Stimulated activated CD4-positive, alpha-beta T cell treated with anti-CD3 and anti-CD28 coated beads, Interleukin-4, amount 100 ng/mL, for 48 hours (primary cell): ENCODE results near the gene UQCRQ.

Experiments used
- DNase-seq, 2 donors: peaks; one replicate each; pipeline ENCODE4 v3.0.0-alpha.2; 2020; ENCODE audit warnings: low read depth in 2 of 2

The UQCRQ gene

GRCh38 chr5:132870801-132871200 lies 4.4 kb downstream of the UQCRQ start:
- DNase-seq = no peak

GRCh38 chr5:132871459-132872284 lies 5.2 kb downstream of the UQCRQ start:
- no peak for DNase-seq

- no peak for DNase-seq
Observed at GRCh38 chr5:132872788-132873118, 6.3 kb downstream of the UQCRQ start.

DNA sequence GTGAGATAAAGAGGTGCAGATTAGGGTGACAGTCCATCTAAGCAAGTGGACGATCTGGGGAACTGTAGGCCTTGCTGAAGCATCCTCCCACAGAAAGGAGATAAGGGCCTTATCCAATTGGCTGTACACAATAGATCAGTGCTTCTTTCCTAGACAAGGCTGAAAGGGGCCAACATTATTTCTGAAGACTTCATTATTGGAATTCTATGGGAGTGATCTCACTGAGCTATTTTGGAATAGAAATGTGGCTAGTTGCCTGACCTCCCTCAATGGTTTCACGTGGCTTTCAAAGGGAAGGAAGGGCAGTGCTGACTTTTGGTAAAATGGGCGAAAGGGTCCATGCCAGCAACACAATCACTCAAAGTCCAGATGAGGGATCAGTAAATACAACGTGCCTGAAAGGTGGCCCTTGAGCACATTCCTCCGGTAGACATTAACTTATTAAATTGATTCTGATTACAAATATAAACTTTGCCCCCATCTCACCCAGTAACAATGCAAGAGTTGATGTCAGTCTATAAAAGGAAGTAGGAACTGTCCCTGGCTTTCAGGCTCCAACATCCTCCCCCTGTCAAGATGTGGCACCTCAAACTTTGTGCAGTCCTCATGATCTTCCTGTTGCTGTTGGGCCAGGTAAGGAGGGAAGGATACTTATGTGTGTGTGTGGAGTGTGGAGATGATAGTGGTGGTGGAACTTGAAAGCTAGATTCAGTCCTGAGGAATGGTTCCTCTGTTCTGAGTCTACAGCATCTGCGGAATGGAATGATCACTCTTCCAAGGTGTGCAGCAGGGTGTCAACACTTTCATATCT lies 6.9 kb downstream of the UQCRQ start, which contains the start of gene LEAP2:
TSS of gene LEAP2 (plus strand) at position 550 of the 811 bp plus-strand sequence. CDS start at position 577, 27 bp downstream.
- DNase-seq = no peak

DNA sequence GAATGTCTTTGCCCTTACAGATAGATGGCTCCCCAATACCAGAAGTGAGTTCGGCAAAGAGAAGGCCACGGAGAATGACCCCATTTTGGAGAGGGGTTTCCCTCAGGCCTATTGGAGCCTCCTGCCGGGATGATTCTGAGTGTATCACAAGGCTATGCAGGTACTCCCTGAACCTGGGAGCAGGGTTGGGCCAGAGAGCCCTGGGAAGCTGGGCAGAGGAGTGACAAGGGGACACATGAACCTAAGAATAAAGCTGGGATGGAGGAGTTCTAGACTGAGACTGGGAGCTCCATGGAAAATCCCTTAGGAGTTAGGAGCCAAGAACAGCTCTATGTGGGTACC lies 7.5 kb downstream of the UQCRQ start:
- no peak for DNase-seq

DNA sequence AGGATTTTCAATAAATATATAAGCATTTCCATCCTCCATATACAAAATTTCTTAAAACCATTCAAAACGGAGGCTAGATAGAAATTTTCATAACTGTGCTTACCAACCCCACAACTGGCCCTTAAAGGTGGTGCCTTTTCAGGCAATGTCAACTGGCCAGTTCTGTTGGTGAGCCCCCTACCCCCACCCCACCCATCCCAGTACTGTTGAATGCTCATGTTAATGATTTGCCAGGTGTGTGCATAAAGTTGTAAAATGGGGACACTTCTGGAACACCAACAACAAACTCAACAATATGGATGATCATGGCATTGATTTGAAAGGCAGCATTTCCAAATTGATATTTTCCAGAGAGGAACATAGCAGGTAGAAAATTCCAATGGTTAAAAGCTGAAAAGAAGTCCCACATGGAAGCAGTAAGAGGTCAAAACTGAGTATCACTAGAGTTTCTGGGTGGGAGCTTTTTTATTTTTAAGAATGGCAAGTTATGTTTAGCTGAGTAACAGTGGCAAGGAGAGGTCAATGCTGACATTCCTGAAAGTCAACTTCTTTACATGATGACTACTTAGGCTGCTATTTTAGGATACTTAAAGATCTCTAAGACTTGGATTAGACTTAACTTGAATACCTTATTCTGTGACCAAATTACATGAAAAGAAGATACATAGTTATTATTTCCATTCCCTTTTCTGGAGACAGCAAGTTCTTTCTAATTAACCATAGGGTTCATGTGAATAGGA lies 9.7 kb downstream of the UQCRQ start:
- DNase-seq = no peak

DNA sequence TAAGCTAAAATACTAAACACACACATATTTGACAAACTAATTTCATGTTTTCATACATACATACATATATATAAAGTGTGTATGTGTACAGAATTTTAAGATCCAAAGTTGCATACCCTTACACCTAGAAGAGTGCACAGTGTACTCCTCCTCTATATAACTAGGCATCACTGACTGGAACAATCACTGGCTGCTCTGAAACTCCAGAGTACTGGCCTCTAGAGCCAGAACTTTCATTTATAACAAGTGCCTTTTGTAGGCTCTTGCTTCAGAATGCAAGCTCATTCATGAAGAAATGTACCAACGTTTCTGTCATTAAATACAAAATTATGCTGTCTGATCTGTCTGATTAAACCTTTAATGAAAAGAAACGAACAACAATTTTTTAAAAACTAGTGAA lies 11.0 kb downstream of the UQCRQ start:
- DNase-seq = no peak

DNA sequence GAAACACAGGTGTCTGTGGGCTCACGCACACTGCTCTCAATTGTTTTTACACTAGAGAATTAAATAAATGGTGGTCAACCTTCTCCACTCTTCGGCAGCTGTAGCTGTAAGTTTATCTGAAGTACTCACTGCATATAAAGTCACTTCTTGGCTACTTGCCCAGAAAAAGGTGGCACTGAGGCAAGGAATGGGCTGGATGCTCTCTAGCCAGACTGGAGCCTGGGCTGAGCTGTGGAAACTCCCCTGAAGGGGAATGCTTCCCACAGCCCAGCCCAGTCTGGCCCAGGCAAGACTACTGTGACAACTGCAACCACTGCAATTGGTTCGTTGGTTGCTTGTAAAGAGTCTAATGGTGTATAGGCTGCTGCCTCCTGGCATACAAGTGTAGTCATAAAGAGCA lies 11.5 kb downstream of the UQCRQ start:
- no peak for DNase-seq

DNA sequence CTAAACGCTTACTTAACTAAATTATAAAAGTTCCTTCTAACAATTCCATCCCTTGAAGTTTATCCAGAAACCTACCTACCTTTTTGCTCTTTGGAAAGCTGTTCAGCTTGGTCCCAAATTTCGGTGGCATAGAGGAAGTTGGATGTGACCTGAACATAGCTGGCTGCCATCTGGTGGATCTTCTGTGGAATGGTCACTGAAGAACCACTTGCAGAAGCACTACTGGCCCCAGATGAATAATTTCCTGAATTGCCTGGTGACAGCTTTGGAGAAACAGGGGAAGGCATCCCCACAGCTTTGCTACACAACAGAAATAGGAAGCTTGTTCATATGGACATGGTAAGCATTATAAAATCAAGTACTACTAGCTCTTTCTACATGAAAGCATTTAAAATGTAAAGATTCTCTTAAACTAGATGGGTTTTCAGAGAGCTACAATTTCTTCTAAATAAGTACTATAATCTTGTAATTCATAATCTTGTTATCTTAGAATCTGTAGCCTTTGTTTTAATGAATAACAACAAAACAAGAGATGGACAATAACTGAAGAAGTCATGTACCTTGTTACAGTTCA lies 16.9 kb downstream of the UQCRQ start:
- DNase-seq = no peak

- no peak for DNase-seq
Observed at GRCh38 chr5:132884548-132884947, 18.1 kb downstream of the UQCRQ start.

DNA sequence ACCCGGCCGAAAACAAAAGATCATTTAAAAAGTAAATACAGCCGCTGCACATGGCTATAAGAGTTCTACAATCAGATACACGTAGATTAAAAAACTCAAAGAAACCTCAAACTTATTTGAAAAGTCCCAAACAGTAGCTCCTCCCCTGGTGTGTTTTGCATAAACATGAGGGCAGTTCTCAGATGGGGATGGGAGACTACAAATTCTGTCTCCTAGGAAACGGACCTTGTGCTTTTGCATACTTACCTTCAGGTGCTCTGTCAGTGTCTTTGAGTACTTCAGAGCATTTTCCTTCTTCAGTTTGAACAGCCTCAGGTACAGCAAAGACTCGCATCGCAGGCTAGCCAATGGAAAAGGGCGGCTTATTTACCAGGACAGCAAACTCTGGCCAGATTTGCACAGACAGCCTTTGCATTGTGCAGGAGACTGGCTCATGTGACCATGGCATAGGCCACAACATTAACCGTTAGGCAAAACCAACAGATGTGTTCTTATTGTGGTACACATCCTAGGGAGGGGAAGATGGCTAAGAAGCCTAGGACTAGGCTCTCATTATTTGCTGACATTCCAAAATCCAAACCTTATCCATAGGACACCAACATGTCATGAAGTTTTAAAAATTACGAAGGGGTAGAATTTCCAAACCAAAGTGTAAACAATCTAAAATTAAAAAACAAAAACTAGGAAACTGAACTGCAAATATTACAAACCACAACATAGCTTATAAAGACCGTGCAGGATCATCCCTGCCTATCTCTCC lies 19.8 kb downstream of the UQCRQ start:
- DNase-seq = no peak

DNA sequence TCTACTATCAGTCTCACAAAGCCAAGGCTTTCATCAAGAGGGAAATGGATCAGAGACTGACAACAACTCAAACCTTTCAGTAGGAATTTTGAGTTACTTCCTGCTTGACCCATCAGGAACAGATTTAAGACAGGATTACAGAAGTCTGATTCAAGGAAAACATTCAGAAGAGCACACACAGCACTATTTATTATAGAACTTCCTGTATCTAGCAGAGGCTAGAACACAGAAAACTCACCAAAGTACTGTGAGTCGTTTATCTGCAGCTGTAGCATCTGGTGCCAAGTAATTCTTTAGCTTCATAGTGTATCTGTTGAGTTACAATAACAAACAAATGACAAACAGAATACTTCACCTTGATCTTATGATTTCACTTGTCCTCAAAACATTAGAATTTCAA lies 20.8 kb downstream of the UQCRQ start:
- DNase-seq = no peak

- no peak for DNase-seq
Observed at GRCh38 chr5:132889501-132889900, 23.1 kb downstream of the UQCRQ start.

GRCh38 chr5:132890817-132891216 lies 24.4 kb downstream of the UQCRQ start:
- no peak for DNase-seq

DNA sequence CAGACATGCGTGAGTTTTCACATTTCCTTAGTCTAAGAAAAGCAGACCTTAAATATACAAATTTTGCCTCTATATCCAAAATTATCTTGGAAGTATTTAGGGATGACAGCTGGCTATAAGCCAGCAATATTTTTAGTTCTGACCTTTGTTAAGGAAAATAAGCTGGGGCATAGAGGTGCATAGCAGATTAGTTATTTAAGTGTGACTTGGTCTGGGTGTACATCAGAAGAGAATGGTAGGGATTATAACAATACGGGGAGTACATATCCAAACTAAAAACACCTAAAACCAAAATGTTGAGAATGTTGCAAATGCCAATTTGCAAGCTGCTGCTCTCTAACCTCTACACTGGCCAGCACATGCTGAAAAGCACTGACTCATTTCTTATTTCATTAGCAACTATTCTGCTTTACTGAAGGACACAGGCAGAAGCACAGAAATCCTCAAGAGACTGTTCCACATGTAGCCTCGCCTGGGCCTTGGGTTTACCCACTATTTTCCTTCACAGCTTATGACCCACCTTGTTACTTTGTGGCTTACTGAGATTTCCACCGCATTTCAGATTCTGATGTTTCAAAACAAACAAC lies 29.4 kb downstream of the UQCRQ start:
- no peak for DNase-seq

GRCh38 chr5:132896685-132897084 lies 30.2 kb downstream of the UQCRQ start:
- no peak for DNase-seq

- DNase-seq = no peak
Observed at GRCh38 chr5:132898094-132898493, 31.7 kb downstream of the UQCRQ start.

- no peak for DNase-seq
Observed at GRCh38 chr5:132901036-132901435, 34.6 kb downstream of the UQCRQ start.

DNA sequence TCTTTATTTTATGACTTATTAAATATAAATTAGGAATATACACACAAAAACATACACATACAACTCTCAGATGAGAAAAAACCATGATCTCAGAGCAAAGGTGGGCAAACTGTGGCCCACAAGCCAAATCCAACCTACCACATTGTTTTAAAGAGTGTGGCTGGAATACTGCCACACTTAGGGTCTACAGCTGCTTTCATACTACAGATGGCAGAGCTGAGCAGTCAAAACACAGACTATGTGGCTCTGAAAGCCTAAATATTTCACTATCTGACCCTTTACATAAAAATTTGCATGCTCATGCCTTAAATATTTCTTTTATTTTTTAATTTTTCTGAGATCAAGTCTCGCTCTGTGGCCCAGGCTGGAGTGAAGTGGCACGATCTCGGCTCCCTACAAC lies 35.3 kb downstream of the UQCRQ start:
- DNase-seq = no peak

DNA sequence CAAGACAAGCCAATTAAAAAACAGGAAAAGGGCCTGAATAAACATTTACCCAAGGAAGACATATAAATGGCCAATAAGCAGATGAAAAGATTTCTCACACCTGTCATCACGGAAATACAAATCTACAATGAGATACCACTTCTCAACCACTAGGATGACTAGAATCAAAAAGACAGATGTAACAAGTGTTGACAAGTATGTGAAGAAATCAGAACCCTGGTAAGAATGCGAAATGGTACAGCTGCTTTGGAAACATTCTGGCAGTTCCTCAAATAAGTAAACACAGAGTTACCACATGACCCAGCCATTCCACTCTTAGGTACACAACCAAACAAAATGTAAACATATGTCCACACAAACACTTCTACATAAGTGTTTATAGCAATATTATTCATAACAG lies 39.5 kb downstream of the UQCRQ start:
- DNase-seq = no peak

DNA sequence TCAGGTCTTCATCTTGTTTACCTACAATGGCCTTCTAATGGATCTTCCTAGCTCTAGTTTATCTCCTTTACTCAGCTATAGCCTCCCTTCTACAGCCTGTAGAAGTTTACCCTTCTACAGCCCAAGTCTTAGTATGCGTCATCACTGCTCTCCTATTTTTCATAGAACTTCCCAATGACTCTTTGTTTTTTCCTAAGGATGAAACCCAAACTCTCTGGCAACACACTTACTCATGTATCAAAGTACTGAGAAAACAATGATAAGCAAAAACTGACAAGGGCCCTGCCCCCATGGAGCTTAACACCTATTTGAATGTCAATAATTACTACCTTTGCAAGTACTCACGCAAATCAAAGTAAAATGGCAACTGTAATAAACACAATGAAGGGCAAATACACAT lies 40.7 kb downstream of the UQCRQ start:
- no peak for DNase-seq
